Spinal cord (tissue), 10 donors: ENCODE data around the gene LMAN2. TPM values are rescaled to one million over a fixed set of nuclear protein-coding genes. Genes with fewer than 3 reads are reported as not detected.
"Not testable (repeated sequence)": the region's sequence is repeated elsewhere in the genome, so short reads cannot be mapped to it uniquely, and the experiment has no call there.

Source experiments
- DNase-seq, 6 donors: peaks; one replicate each; pipeline versions ENCODE4 v3.0.0 to v3.0.0-alpha.2; 2013 to 2015; ENCODE audit warnings: low spot score in 6 of 6, low read depth in 4 of 6
- H3K27ac ChIP-seq: one replicate; pipeline ENCODE4 v1.5.1; 2013; ENCODE audit warnings: low read depth, low read length, control low read depth
- H3K27me3 ChIP-seq: one replicate; pipeline ENCODE4 v1.6.1; 2013; ENCODE audit warnings: low read length; ENCODE audit not compliant: control insufficient read depth, insufficient read depth
- H3K36me3 ChIP-seq: one replicate; pipeline ENCODE4 v1.6.1; 2013; ENCODE audit warnings: low read length; ENCODE audit not compliant: control insufficient read depth, insufficient read depth
- H3K4me1 ChIP-seq: one replicate; pipeline ENCODE4 v1.6.1; 2013; ENCODE audit warnings: low read length; ENCODE audit not compliant: control insufficient read depth, insufficient read depth
- H3K4me3 ChIP-seq: one replicate; pipeline ENCODE4 v1.5.1; 2013; ENCODE audit warnings: low read depth, low read length, control low read depth
- H3K9me3 ChIP-seq: one replicate; pipeline ENCODE4 v1.6.1; 2013; ENCODE audit warnings: low read length; ENCODE audit not compliant: control insufficient read depth, insufficient read depth
- WGBS: methylation state at CpG from one replicate; pipeline ENCODE4 v1.1.5; 2013; ENCODE audit warnings: missing lambda C conversion rate; ENCODE audit not compliant: insufficient coverage; 5-methylcytosine and 5-hydroxymethylcytosine counted together
- polyA plus RNA-seq, 2 donors: library from polyadenylated mRNA; unstranded; fragments of 120-200 nt; gene quantifications; one replicate each; pipeline ENCODE4 v1.2.1, GENCODE V29; 2013; ENCODE audit not compliant: insufficient read length in 2 of 2
- total RNA-seq, 2 donors: library from RNA; depleted of rRNA in 1 of 2; stranded (reverse); fragments of 120-200 nt in 1 of 2; fragments of >200 nt in 1 of 2; gene quantifications; one replicate each; pipeline versions ENCODE4 v1.2.3 to v1.2.4, GENCODE V29; 2013 to 2014
- donor health status: healthy.

LMAN2 gene
- total and polyA plus RNA-seq, 4 donors, result 90.3 to 152 (median 96.4) TPM

DNA sequence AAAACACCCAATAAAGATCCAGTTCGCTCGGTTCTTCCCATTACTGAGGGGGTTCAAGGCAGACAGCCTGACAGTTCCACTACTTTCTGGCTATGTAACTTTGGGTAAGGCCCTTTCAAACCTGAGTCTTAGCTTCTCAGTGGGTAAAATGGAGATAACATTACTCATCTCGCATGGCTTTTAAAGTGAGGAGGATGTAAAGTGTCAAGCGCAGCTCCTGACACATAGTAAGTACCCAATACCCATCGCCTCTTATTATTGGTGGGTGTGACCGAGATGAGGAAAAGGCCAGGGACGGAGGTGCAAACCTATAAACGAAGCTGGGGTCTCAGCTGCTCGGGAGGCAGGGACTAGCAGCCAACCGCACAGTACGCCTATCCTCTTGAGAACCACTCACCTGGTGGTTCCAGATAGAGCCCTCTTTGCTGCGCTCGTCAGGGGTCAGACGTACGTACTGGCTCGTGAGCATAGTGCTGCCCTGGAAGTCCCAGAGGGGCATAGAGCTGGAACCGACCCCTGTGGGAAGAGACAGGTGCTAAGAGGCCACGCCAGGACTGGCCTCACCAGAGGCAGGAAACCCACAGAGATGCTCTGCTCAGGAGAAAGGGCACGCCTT lies 584 bp downstream of the LMAN2 start:
- H3K4me3 ChIP-seq, result peak overlapping the region; percentile 92
- no peak for DNase-seq
- H3K9me3 ChIP-seq, result no peaks in the 10 kb centered on the region
- 2% methylated on average over 14 of the region's 19 CpGs for WGBS
- H3K36me3 ChIP-seq, result peaks cover 10% of the 10 kb centered on the region
- H3K27ac ChIP-seq, result peak overlapping the region; percentile 96
- H3K4me1 ChIP-seq, result peaks cover 25% of the 10 kb centered on the region
- H3K27me3 ChIP-seq, result peaks cover 3% of the 10 kb centered on the region

DNA sequence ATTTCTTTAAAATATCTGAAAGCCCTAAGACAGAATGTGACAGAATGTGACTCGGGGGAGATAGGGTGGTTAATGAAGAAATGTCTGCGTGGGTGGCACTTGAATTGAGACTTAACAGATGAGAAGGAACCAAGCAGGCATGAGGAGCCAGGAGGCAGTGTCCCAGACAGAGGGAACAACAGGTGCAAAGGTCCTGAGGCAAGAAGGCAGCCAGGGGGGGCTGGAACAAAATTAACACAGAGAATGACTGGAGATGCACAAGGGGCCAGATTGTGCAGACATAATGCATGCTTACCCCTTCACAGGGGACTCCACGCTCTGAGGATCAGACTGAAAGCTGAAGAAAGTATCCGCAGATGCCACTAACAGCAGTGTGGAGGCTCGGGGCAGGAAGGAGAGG lies 1.7 kb downstream of the LMAN2 start:
- H3K27me3 ChIP-seq, result no peaks in the 10 kb centered on the region
- no peak overlapping the region for H3K4me3 ChIP-seq
- H3K36me3 ChIP-seq, result peaks cover 15% of the 10 kb centered on the region
- DNase-seq, result no peak
- no peak overlapping the region for H3K27ac ChIP-seq
- WGBS, result 89% methylated on average over 5 of the region's 5 CpGs
- H3K4me1 ChIP-seq, result peaks cover 25% of the 10 kb centered on the region
- no peaks in the 10 kb centered on the region for H3K9me3 ChIP-seq

DNA sequence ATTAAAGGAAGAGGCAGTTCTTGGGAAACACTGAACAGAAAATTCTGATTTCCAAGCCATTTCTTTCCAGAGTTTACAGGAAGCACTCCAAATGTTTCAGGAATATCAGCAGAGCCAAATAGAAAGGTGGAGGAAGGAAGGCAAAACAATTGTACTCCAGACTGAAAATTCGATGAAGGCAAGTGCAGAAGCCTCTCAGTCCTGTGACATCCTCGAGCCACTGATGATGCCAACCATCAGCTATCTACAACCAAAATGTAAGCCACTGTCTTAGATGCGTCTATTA lies 2.2 kb downstream of the LMAN2 start:
- no peaks in the 10 kb centered on the region for H3K9me3 ChIP-seq
- peaks cover 25% of the 10 kb centered on the region for H3K4me1 ChIP-seq
- peaks cover 17% of the 10 kb centered on the region for H3K36me3 ChIP-seq
- no peak overlapping the region for H3K4me3 ChIP-seq
- H3K27ac ChIP-seq, result no peak overlapping the region
- H3K27me3 ChIP-seq, result no peaks in the 10 kb centered on the region
- DNase-seq, result no peak
- WGBS, result 64% methylated on average over 2 of the region's 3 CpGs

DNA sequence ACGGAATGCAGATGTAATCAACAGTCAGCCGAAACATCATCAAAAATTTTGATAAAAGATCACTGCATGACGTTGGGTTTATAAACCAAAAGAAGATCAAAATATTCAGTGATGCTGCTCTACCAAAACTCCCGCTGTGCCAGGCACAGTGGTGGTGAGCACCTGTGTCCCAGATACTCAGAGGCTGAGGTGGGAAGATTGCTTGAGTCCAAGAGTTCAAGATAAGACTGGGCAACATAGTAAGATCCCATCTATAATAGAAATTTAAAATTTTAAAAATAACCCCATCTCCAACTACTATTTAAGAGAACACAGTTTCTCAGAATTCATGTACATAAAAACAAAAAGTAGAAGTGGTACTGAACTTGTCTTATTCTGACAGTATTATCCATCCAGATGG lies 3.8 kb downstream of the LMAN2 start:
- WGBS, result 100% methylated on average over 4 of the region's 4 CpGs
- Histone ChIP-seq H3K36me3 (peaks cover 22% of the 10 kb centered on the region), H3K9me3 (no peaks in the 10 kb centered on the region), H3K27ac (no peak overlapping the region), H3K27me3 (no peaks in the 10 kb centered on the region), H3K4me1 (peaks cover 25% of the 10 kb centered on the region), H3K4me3 (no peak overlapping the region)
- DNase-seq, result no peak

DNA sequence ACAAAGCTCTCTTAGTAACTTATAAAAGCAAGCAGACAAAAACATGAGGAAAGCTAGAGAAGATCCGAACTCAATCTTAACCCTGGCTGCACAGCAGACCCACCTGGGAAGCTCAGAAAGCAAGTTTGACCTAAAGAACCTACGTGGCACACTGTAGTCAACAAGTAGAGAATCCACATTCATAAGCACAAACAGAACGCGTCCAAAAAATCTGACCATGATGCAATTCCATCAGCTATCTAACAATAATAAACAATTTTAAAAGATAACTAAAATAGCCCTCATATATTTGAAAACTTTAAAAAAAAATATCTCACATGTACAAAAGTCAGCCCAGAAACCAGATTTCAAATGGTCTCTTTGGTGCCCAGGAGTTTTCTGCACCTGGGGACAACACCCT lies 4.6 kb downstream of the LMAN2 start:
- no CpG with 5 or more reads among the region's 4 CpGs for WGBS

DNA sequence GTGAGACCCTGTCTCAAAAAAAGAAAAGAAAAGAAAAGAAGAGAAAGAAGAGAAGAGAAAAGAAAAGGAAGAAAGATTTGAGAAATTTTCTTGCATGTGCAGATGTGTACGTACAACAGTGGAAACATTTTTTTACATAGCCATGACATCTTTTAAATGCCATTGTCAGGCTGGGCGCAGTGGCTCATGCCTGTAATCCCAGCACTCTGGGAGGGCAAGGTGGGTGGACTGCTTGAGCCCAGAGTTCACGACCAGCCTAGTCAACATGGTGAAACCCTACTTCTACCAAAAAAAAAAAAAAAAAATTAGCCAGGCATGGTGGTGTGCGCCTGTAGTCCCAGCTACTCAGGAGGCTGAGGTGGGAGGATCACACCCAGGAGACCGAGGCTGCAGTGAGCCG lies 6.6 kb downstream of the LMAN2 start:
- no peak for DNase-seq
- Histone ChIP-seq H3K4me3 (no peak overlapping the region), H3K27me3 (no peaks in the 10 kb centered on the region), H3K9me3 (no peaks in the 10 kb centered on the region), H3K4me1 (peaks cover 7% of the 10 kb centered on the region), H3K27ac (no peak overlapping the region), H3K36me3 (peaks cover 23% of the 10 kb centered on the region)
- 100% methylated on average over 1 of the region's 6 CpGs for WGBS

More for the DNA sequence above, 4.6 kb downstream of the LMAN2 start:
- DNase-seq, result no peak
- no peaks in the 10 kb centered on the region for H3K9me3 ChIP-seq
- peaks cover 26% of the 10 kb centered on the region for H3K36me3 ChIP-seq
- no peaks in the 10 kb centered on the region for H3K27me3 ChIP-seq
- peaks cover 19% of the 10 kb centered on the region for H3K4me1 ChIP-seq
- H3K4me3 ChIP-seq, result no peak overlapping the region
- no peak overlapping the region for H3K27ac ChIP-seq

DNA sequence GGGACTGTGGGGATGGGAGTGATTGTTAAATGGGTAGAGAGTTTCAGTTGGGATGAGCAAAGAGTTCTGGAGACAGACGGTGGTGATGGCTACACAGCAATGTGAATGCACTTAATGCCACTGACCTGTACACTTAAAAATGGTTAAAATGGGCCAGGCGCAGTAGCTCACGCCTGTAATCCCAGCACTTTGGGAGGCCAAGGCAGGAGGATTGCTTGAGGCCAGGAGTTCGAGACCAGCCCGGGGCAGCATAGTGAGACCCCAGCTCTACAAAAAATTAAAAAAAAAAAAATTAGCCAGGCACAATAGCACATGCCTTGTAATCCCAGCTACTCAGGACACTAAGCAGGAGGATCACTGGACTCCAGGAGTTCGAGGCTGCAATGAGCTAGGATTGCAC lies 7.7 kb downstream of the LMAN2 start:
- Histone ChIP-seq H3K4me3 (no peak overlapping the region), H3K9me3 (no peaks in the 10 kb centered on the region), H3K27ac (no peak overlapping the region), H3K36me3 (peaks cover 25% of the 10 kb centered on the region), H3K27me3 (no peaks in the 10 kb centered on the region), H3K4me1 (no peaks in the 10 kb centered on the region)
- 97% methylated on average over 5 of the region's 6 CpGs for WGBS
- no peak for DNase-seq

DNA sequence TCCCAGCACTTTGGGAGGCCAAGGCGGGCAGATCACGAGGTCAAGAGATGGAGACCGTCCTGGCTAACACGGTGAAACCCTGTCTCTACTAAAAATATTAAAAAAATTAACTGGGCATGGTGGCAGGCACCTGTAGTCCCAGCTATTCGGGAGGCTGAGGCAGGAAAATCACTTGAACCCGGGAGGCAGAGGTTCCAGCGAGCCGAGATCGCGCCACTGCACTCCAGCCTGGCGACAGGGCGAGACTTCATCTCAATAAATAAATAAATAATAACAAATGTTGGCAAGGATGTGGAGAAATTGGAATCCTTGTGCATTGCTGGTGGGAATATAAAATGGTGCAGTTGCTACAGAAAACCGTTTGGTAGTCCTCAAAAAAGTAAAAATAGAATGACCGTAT lies 8.5 kb downstream of the LMAN2 start:
- DNase-seq, H3K4me3 ChIP-seq, H3K9me3 ChIP-seq, H3K27me3 ChIP-seq, H3K27ac ChIP-seq, H3K4me1 ChIP-seq: not testable (repeated sequence)
- peaks cover 30% of the 10 kb centered on the region for H3K36me3 ChIP-seq
- 80% methylated on average over 1 of the region's 14 CpGs for WGBS

DNA sequence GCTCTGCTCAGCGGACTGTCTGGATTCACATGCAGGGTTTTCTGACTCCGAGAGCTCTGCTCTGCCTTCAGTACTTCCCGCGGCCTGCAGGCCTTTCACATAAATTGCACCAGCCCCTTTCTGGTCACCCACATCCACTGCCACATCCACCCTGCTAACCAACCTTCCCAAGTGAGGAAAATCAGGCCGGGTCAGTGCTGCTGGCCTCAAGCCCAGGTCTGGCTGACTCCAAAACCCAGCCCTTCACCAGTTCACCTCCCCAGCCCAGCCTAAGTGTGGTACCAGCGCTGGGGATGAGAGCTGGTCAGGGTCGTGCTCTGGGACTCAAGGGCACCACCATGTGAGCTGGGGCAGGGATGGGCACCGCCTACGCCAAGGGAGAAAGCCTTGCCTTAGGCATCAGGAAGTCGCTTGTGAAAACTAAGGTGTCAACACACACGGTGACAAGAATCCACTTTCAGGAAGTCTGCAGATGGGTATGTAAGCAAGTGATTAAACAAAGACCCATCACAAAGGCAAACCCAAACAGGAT lies 12.3 kb downstream of the LMAN2 start:
- Histone ChIP-seq H3K27ac (no peak overlapping the region), H3K4me3 (no peak overlapping the region), H3K36me3 (peaks cover 62% of the 10 kb centered on the region), H3K4me1 (no peaks in the 10 kb centered on the region), H3K27me3 (no peaks in the 10 kb centered on the region), H3K9me3 (no peaks in the 10 kb centered on the region)
- DNase-seq, result no peak
- 89% methylated on average over 9 of the region's 11 CpGs for WGBS

DNA sequence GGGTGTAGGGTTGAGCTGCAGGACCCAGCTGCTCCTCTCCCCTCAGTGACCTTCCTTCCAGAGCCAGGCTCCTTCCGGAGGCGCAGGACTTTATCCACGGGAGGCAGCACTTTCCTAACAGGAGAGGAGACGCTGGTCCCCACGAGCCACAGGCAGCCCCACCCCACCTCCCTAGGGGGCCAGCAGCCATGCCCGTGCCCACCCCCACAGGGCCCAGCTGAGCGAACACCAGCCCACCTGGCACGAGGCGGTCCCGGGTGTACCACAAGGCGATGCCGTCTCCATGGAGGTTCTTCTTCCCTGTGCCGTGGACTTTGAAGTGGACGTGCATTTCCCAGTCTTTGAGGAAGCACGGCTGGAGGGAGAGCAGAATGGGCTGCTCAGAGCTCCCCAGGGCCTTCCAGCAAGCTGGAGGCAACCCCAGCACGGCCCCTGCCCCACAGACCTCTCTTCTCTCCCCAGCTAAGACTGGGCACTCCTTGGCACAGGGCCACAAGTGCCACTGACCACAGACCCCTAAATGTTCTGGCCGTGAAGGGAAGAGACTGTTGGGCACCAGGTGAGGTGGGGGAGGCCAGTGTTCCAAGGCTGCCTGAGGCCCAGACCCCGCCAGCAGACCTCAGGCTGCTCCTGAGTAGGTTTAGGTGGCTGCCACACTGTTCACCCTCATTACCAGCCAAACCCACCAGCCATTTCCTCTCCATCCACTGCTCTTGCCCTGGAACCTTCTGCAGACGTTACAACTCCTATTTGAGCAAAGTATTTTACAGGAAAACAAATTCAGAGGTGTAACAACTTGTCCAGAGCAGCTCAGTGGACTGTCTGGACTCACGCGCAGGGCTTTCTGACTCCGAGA lies 13.0 kb downstream of the LMAN2 start:
- H3K27me3 ChIP-seq, result no peaks in the 10 kb centered on the region
- WGBS, result 87% methylated on average over 19 of the region's 22 CpGs
- H3K36me3 ChIP-seq, result peaks cover 66% of the 10 kb centered on the region
- no peak for DNase-seq
- no peaks in the 10 kb centered on the region for H3K4me1 ChIP-seq
- no peak overlapping the region for H3K4me3 ChIP-seq
- no peaks in the 10 kb centered on the region for H3K9me3 ChIP-seq
- H3K27ac ChIP-seq, result no peak overlapping the region
